Retinal pigment epithelial cell (primary cell): ENCODE data around the gene BGLAP.
A peak's percentile ranks its signal among the peaks of the same experiment; 100 is the strongest.
"Not testable (repeated sequence)": the region's sequence is repeated elsewhere in the genome, so short reads cannot be mapped to it uniquely, and the experiment has no call there.

ENCODE experiments used
- DNase-seq: peaks from one replicate; pipeline ENCODE4 v3.0.0-alpha.2; 2010; ENCODE audit warnings: low read depth
- H3K4me3 ChIP-seq: 2 replicates; pipeline ENCODE4 v1.5.1; 2011; ENCODE audit warnings: mild to moderate bottlenecking, low read length, control low read depth, moderate library complexity
- CTCF ChIP-seq: conservative IDR thresholded peaks from 2 replicates; pipeline ENCODE4 v1.5.1; 2011; ENCODE audit warnings: low read depth, low read length, control low read depth, inconsistent platforms

Gene BGLAP

GRCh38 chr1:156214024-156214748 lies 27.8 kb upstream of the BGLAP start:
- TF ChIP-seq CTCF = no peak
- DNase-seq = no peak
- H3K4me3 ChIP-seq = peak overlapping the region; percentile 91

- not testable (repeated sequence) for DNase-seq, H3K4me3 ChIP-seq
Observed at GRCh38 chr1:156216361-156217086, 25.5 kb upstream of the BGLAP start.

- H3K4me3 ChIP-seq = no peak overlapping the region
- TF ChIP-seq CTCF = no peak
- DNase-seq = no peak
Observed at GRCh38 chr1:156217871-156218270, 24.1 kb upstream of the BGLAP start.

DNA sequence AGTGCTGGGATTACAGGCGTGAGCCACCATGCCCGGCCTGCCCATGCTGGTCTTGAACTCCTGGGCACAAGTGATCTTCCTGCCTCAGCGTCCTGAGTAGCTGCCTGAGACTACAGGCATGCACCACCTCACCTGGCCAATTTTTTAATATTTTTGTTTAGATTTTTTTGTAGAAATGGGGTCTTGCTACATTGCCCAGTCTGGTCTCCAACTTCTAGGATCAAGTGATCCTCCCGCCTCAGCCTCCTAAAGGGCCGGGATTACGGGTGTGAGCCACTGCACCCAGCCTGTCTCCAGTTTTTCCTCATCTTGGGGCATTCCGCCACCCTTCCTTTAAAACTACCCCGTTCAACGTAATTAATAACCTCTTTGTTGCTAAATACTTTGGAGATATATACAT lies 21.8 kb upstream of the BGLAP start:
- no peak overlapping the region for H3K4me3 ChIP-seq
- TF ChIP-seq CTCF = no peak
- no peak for DNase-seq

DNA sequence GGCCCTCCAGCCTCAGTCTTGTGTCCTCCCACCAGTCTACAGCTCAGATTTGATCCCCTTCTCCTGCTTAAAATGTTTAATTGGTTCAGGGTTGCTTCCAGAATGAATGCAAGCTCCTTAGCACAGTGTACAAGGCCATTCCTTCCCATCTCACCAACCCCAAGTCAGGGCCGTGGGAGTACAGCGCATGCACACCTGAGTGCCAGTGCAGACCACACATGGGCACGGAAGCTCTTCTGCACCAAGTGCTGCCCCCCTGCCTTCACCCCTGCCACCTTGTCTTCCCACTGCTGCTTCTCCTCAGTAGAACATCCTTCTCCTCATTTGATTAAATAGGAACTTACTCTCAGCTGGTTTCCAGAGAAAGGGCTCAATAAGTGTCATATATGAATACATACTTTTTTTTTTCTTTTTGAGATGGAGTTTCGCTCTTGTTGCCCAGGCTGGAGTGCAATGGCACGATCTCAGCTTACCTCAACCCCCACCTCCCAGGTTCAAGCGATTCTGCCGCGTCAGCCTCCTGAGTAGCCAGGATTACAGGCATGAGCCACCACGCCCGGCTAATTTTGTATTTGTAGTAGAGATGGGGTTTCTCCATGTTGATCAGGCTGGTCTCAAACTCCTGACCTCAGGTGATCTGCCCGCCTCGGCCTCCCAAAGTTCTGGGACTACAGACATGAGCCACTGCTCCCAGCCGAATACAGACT lies 19.8 kb upstream of the BGLAP start:
- no peak for DNase-seq
- no peak overlapping the region for H3K4me3 ChIP-seq
- TF ChIP-seq CTCF = no peak

- no peak for DNase-seq
- no peak for TF ChIP-seq CTCF
- H3K4me3 ChIP-seq = no peak overlapping the region
Observed at GRCh38 chr1:156225677-156226014, 16.3 kb upstream of the BGLAP start.

DNA sequence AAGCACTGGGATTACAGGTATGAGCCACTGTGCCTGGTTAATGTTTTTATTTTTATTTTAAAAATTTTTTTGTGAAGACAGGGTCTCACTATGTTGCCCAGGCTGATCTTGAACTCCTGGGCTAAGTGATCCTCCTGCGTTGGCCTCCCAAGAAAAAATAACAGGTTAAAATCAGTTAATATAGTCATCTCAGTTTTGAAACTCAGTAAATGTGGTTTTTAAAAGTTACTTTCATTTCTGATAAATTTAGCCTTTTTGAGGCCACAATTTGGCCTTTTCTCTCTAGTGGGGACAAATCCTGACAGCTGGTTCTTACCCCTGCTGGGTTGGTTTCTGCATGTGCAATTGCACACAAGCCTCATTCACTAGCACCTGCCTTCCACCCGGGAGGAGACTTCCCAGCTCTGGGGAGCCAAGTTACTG lies 15.9 kb upstream of the BGLAP start:
- TF ChIP-seq CTCF = no peak
- H3K4me3 ChIP-seq = no peak overlapping the region
- DNase-seq = no peak
